IPS-18a (cell line): ENCODE results near the gene F11R.
"Not testable (repeated sequence)": the region's sequence is repeated elsewhere in the genome, so short reads cannot be mapped to it uniquely, and the experiment has no call there.

Experiments used
- H3K27ac ChIP-seq: one replicate; pipeline ENCODE4 v1.5.1; 2013; ENCODE audit warnings: low read length
- H3K27me3 ChIP-seq: one replicate; pipeline ENCODE4 v1.6.1; 2013; ENCODE audit warnings: mild to moderate bottlenecking, low read length; ENCODE audit not compliant: control insufficient read depth, insufficient read depth
- H3K36me3 ChIP-seq: one replicate; pipeline ENCODE4 v1.6.1; 2013; ENCODE audit warnings: low read depth, low read length; ENCODE audit not compliant: control insufficient read depth
- H3K4me1 ChIP-seq: one replicate; pipeline ENCODE4 v1.6.1; 2013; ENCODE audit warnings: low read depth, low read length; ENCODE audit not compliant: control insufficient read depth
- H3K4me3 ChIP-seq: one replicate; pipeline ENCODE4 v1.5.1; 2013; ENCODE audit warnings: low read length
- H3K9ac ChIP-seq: one replicate; pipeline ENCODE4 v1.6.1; 2013; ENCODE audit warnings: mild to moderate bottlenecking, low read length, moderate library complexity
- H3K9me3 ChIP-seq: one replicate; pipeline ENCODE4 v1.6.1; 2013; ENCODE audit warnings: low read depth, low read length; ENCODE audit not compliant: control insufficient read depth

Gene F11R

DNA sequence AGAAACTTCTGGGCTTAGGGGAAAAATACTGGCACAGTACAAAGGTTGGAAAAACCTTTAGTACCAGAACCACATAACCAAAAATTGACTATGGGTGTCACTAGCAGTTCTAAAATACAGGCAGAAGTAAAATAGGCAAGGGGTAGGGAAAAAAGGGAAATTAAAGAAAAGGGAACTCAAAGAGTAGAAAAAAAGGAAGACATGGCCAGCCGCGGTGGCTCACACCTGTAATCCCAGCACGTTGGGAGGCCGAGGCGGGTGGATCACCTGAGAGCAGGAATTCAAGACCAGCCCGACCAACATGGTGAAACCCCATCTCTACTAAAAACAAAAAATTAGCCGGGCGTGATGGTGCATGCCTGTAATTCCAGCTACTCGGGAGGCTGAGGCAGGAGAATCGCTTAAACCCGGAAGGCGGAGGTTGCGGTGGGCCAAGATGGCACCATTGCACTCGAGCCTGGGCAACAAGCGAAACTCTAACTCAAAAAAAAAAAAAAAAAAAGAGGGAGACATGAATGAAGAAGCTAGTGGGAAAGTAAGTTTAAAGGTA is 1.8 kb downstream of the F11R start:
- not testable (repeated sequence) for H3K27ac ChIP-seq, H3K9me3 ChIP-seq, H3K27me3 ChIP-seq, H3K36me3 ChIP-seq
- Histone ChIP-seq H3K4me3 (peak overlapping the region; percentile 95), H3K4me1 (peaks cover 25% of the 10 kb centered on the region), H3K9ac (peak overlapping the region; percentile 95)

DNA sequence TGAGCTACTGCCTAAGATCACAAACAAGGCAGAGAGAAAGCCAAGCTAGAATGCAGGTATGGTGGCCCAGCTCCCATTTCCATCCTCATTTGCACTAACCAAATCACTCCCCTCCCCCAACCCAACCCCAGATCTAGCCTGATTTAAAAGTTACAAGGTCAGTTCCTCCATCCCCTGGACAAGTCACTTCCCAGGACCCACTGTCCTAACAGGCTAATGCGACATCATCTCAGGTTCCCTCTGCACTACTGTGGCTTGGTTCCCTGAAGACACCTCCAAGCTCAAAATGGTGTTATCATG is 2.4 kb downstream of the F11R start:
- H3K4me3 ChIP-seq: peak overlapping the region; percentile 95
- peak overlapping the region; percentile 20 for H3K9ac ChIP-seq

DNA sequence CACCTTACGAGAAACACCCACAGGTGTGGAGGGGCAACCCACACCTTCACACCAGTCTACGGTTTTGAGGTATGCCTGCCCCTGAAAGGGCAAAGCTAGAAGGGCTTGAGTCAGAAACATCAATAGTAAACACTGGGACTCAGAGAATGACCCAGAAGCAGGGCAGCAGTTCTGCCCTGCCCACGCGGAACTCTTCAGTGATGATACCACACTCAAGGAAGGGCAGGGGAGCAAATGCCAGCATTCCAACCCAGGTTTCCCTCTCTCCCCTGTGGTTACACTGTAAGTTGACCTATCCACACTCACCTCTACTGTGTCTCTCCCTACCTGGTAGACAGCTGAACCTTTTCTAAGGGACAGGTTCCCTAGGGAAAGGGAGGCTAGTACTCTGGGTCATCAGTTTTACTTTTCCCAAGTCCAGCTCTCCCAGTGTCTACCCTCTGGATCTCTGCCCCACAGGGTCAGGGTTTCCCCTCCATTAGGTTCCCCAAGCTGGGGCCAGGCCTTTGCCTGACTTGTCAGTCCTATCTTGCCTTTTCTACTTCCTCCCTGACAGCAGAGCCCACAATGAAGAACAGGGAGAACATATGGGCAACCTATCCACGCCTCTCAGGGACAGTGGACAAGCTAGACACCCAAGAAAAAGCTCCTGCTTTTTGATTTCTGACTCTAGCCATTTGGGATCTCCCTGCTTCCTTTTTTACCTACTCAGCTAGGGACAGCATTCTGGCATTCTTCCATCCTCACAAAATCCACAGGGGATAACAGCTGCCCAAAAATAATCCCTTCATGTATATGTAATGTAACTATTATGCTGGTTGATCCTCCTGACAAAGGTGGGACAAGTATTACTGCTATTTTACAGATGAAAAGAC is 3.0 kb downstream of the F11R start:
- Histone ChIP-seq H3K4me3 (peak overlapping the region; percentile 95), H3K27ac (no peak overlapping the region), H3K9ac (peak overlapping the region; percentile 20), H3K9me3 (no peaks in the 10 kb centered on the region), H3K27me3 (no peaks in the 10 kb centered on the region), H3K4me1 (peaks cover 36% of the 10 kb centered on the region), H3K36me3 (peaks cover 8% of the 10 kb centered on the region)

More for the DNA sequence above, 2.4 kb downstream of the F11R start:
- Histone ChIP-seq H3K27me3 (no peaks in the 10 kb centered on the region), H3K36me3 (peaks cover 4% of the 10 kb centered on the region), H3K9me3 (no peaks in the 10 kb centered on the region), H3K4me1 (peaks cover 30% of the 10 kb centered on the region), H3K27ac (no peak overlapping the region)

DNA sequence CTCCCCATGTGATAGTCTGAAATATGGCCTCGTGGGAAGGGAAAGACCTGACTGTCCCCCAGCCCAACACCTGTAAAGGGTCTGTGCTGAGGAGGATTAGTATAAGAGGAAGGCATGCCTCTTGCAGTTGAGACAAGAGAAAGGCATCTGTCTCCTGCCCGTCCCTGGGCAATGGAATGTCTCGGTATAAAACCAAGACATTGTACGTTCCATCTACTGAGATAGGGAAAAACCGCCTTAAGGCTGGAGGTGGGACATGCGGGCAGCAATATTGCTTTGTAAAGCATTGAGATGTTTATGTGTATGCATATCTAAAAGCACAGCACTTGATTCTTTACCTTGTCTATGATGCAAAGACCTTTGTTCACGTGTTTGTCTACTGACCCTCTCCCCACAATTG is 3.8 kb downstream of the F11R start:
- H3K9ac ChIP-seq, H3K27me3 ChIP-seq, H3K4me3 ChIP-seq, H3K36me3 ChIP-seq, H3K27ac ChIP-seq, H3K9me3 ChIP-seq: not testable (repeated sequence)
- H3K4me1 ChIP-seq: peaks cover 37% of the 10 kb centered on the region

DNA sequence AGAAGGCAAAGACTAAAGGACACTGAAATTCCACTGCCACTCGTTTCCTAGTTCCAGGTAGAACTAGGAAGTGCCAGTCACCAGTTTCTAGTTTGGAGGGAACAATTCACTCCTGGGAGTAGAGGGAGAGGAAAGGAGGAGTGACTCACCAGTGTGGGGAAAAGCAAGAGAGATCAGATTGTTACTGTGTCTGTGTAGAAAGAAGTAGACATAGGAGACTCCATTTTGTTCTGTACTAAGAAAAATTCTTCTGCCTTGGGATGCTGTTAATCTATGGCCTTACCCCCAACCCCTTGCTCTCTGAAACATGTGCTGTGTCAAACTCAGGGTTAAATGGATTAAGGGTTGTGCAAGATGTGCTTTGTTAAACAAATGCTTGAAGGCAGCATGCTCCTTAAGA is 4.3 kb downstream of the F11R start:
- not testable (repeated sequence) for H3K36me3 ChIP-seq, H3K4me3 ChIP-seq, H3K27me3 ChIP-seq, H3K27ac ChIP-seq, H3K9me3 ChIP-seq, H3K9ac ChIP-seq
- peaks cover 37% of the 10 kb centered on the region for H3K4me1 ChIP-seq

DNA sequence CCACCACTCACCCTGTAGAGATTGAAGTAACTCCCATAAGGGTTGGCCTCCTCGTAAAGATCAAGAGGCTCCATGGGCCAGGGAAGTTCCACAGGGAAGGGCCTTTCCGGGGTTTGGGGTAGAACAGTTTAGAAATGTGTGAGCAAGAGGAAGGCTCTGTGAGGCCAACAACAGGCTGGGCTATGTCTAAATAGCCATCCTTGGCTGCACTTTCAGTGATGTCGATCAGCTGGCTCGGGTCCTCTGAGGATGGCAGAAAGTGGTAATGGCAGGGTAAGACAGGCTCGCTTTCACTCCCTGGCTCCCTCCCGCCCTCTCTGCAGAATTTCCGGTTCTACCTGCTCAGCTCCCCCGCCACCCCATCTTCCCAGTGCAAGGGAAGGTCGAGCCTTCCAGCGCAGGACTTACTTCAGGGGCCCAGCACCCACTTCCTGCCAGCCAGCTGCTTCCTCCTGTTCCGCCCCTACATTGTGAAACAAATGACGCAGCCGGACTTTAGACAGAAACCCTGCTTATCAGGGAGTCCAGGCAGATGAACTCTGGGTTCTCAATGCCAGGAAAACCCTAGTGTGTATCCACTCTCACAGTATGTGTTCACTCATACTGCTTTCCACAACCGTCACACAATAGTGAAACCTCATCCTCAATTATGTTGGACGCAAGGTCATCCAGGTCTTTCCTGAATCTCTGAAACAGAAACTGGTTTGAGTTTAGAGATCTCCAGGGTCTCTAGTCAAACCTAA is 7.3 kb downstream of the F11R start:
- Histone ChIP-seq H3K36me3 (peaks cover 8% of the 10 kb centered on the region), H3K27me3 (no peaks in the 10 kb centered on the region), H3K9ac (no peak overlapping the region), H3K4me3 (peak overlapping the region; percentile 6), H3K4me1 (peaks cover 26% of the 10 kb centered on the region), H3K27ac (peak overlapping the region; percentile 36), H3K9me3 (no peaks in the 10 kb centered on the region)

DNA sequence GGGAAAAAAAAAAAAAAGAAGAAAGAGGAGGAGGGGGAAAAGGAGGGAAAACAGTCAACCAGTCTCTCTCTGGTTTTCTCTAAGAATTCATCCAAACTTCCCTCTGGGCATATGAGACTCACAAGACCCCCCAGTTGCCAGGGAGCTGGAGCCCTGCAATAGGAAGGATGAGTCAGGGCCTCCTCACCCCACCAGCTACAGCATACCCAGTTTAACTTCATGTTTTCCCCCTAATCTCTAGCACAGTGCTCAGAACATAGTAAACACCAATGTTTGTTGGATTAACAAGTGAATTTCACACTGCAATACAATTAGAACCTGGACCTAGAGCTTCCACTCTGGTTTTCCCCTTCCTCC is 7.8 kb downstream of the F11R start:
- Histone ChIP-seq H3K27me3 (no peaks in the 10 kb centered on the region), H3K27ac (peak overlapping the region; percentile 22), H3K36me3 (peaks cover 8% of the 10 kb centered on the region), H3K4me3 (no peak overlapping the region), H3K9me3 (no peaks in the 10 kb centered on the region), H3K4me1 (peaks cover 21% of the 10 kb centered on the region), H3K9ac (no peak overlapping the region)

DNA sequence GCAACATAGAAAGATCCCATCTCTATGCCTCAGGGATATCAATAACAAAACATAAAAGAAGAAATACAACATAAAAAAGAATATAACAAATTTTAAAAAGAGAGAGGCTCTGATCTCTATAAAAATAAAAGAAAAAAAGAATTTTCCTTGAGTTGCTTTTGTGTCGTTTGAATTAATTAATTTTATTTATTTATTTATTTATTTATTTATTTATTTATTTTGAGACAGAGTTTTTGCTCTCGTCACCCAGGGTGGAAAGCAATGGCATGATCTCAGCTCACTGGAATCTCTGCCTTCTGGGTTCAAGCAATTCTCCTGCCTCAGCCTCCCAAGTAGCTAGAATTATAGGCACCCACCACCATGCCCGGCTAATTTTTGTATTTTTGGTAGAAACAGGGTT is 8.5 kb downstream of the F11R start:
- H3K27ac ChIP-seq: no peak overlapping the region

DNA sequence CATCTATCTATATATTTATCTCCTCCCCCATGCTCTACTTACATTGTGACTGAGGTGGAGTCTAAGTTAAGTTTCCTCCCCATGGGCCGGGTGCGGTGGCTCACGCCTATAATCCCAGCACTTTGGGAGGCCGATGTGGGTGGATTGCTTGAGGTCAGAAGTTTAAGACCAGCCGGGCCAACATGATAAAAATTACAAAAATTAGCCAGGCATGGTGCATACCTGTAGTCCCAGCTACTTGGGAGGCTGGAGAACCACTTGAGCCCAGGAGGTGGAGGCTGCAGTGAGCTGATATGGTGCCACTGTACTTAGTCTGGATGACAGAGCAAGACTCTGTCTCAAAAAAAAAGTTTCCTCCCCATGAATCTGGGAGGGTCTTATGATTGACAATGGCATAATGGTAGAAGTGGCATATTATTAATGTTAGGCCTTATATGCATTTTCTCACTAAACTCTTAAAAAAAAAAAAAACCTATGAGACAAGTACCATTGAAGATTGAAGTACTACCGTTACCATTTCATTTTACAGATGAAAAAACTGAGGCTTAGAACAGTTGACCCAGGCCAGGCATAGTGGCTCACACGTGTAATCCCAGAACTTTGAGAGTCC is 11.2 kb downstream of the F11R start:
- H3K9ac ChIP-seq: no peak overlapping the region
- H3K4me3 ChIP-seq: no peak overlapping the region
- H3K27me3 ChIP-seq: no peaks in the 10 kb centered on the region
- no peak overlapping the region for H3K27ac ChIP-seq
- peaks cover 12% of the 10 kb centered on the region for H3K4me1 ChIP-seq
- H3K36me3 ChIP-seq: peaks cover 8% of the 10 kb centered on the region
- no peaks in the 10 kb centered on the region for H3K9me3 ChIP-seq

More for the DNA sequence above, 8.5 kb downstream of the F11R start:
- H3K4me1 ChIP-seq: peaks cover 14% of the 10 kb centered on the region
- H3K9me3 ChIP-seq: no peaks in the 10 kb centered on the region
- H3K36me3 ChIP-seq: peaks cover 8% of the 10 kb centered on the region
- no peak overlapping the region for H3K4me3 ChIP-seq
- H3K9ac ChIP-seq: no peak overlapping the region
- H3K27me3 ChIP-seq: no peaks in the 10 kb centered on the region

DNA sequence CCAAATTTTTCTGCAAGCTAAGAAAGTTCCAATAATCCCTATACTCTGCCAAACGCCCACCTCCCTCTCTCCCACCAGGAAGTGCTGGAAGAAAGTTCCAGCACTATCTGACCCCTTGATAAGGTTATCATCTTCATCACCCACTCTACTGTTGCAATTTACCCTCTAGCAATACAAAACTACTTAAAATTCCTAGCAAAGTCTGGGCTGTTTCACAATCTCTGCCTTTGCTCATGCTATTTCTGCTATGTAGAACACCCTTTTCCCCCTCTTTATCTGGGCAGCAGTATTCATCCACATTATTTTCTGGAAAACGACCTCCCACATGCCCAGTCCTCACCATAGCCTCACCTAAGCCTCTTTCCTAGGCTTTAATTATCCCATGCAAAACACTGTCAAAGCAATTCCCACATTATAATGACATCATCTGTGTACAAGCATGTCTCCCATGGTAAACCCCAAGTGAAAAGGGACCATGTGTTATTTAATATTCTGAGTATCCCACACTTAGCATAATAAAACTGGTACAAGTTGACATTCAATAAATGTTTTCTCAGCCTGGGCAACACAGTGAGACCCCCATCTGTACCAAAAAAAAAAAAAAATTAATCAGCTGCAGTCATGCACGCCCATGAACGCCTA is 12.0 kb downstream of the F11R start:
- Histone ChIP-seq H3K4me1 (peaks cover 10% of the 10 kb centered on the region), H3K4me3 (no peak overlapping the region), H3K36me3 (peaks cover 6% of the 10 kb centered on the region), H3K9ac (no peak overlapping the region), H3K27ac (no peak overlapping the region), H3K9me3 (no peaks in the 10 kb centered on the region), H3K27me3 (no peaks in the 10 kb centered on the region)

DNA sequence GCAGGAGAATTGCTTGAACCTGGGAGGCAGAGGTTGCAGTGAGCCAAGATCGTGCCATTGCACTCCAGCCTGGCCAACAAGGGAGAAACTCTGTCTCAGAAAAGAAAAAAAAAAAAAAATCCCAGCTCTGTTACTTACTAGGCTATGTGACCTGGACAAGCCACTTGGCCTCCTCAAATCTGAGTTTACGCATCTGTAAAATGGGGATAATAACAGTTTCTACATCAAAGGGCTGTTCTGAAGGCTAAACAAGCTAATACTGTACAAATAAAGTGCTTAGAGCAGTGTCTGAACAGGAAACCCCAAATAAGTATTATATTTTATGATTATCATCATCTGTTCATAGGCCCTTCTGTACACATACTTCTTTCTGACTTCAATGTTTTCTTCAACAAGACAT is 13.6 kb downstream of the F11R start:
- Histone ChIP-seq H3K27me3 (no peaks in the 10 kb centered on the region), H3K27ac (no peak overlapping the region), H3K4me1 (no peaks in the 10 kb centered on the region), H3K36me3 (peaks cover 2% of the 10 kb centered on the region), H3K9me3 (no peaks in the 10 kb centered on the region), H3K4me3 (no peak overlapping the region), H3K9ac (no peak overlapping the region)
